VCaP (cell line): ENCODE data around the gene NCK2.
A peak's percentile ranks its signal among the peaks of the same experiment; 100 is the strongest.

Experiments used
- H3K27ac ChIP-seq: fragments of 450-650 bp; 2 replicates; pipeline ENCODE4 v1.5.1; 2017
- CTCF ChIP-seq: fragments of 450-650 bp; conservative IDR thresholded peaks from 2 replicates; pipeline ENCODE4 v1.5.1; 2017; ENCODE audit warnings: mild to moderate bottlenecking, moderate library complexity

Gene NCK2

GRCh38 chr2:105879106-105879802, 134.5 kb downstream of the NCK2 start:
- H3K27ac ChIP-seq = peak overlapping the region; percentile 68
- TF ChIP-seq CTCF = no peak

- TF ChIP-seq CTCF = no peak
- H3K27ac ChIP-seq = peak overlapping the region; percentile 68
Observed at GRCh38 chr2:105879803-105880300, 135.1 kb downstream of the NCK2 start.

- no peak overlapping the region for H3K27ac ChIP-seq
- TF ChIP-seq CTCF = no peak
Observed at GRCh38 chr2:105880637-105881036, 135.9 kb downstream of the NCK2 start.

- no peak for TF ChIP-seq CTCF
- no peak overlapping the region for H3K27ac ChIP-seq
Observed at GRCh38 chr2:105881286-105882136, 136.8 kb downstream of the NCK2 start.

- TF ChIP-seq CTCF = no peak
- H3K27ac ChIP-seq = no peak overlapping the region
Observed at GRCh38 chr2:105882341-105882740, 137.6 kb downstream of the NCK2 start.

GRCh38 chr2:105882920-105883435, 138.3 kb downstream of the NCK2 start:
- TF ChIP-seq CTCF = no peak
- no peak overlapping the region for H3K27ac ChIP-seq
